Spleen (tissue), 7 donors: ENCODE measurements around the gene CHST8.
"Not testable (repeated sequence)": the region's sequence is repeated elsewhere in the genome, so short reads cannot be mapped to it uniquely, and the experiment has no call there.

ENCODE experiments used
- CTCF ChIP-seq, 11 experiments: fragments of 200-600 bp in 7 of 11; fragments of 450-650 bp in 4 of 11; sonication (generic) in 4 of 11; IDR thresholded peaks in 8 of 11; conservative IDR thresholded peaks in 3 of 11; 1 replicate in 7 of 11; 2 replicates in 4 of 11; pipeline versions ENCODE4 v1.4.0 to v1.8.0; 2016 to 2021; ENCODE audit warnings: antibody characterized with exemption in 11 of 11, inconsistent platforms in 4 of 11, mild to moderate bottlenecking in 1 of 11
- POLR2A ChIP-seq, 3 donors: fragments of 450-650 bp; IDR thresholded peaks; one replicate each; pipeline ENCODE4 v1.5.1; 2017; ENCODE audit warnings: antibody characterized with exemption in 3 of 3, mild to moderate bottlenecking in 1 of 3
- donor health status: DM: no; HTN: no; CAD: no; lungs with moderate emphysema.
- donor health status: DM: no; HTN: no; CAD: no.
- donor health status: DM: no; HTN: no; CAD: no.

- not testable (repeated sequence) for TF ChIP-seq CTCF (IDR thresholded peaks at IDR 0.05 in 8 of 11, conservative IDR thresholded peaks at IDR 0.05 in 3 of 11); POLR2A (IDR thresholded peaks at IDR 0.05)
Measured at GRCh38 chr19:33605803-33606295, 15.9 kb upstream of the CHST8 start.
